HFFc6 (cell line): ENCODE measurements around the gene NUDT1. TPM values are rescaled to one million over a fixed set of nuclear protein-coding genes. Genes with fewer than 3 reads are reported as not detected.

Experiments used
- DNase-seq: peaks from one replicate; pipeline ENCODE4 v3.0.0-alpha.2; 2018
- H3K27ac Mint-ChIP-seq: 2 replicates; pipeline ENCODE4 v1.8.0; 2020; ENCODE audit warnings: mild to moderate bottlenecking, mixed read lengths
- H3K27me3 Mint-ChIP-seq: 2 replicates; pipeline ENCODE4 v1.8.0; 2021; ENCODE audit warnings: mild to moderate bottlenecking, moderate library complexity, mixed read lengths; ENCODE audit not compliant: insufficient read depth
- H3K36me3 Mint-ChIP-seq: 2 replicates; pipeline ENCODE4 v1.8.0; 2021; ENCODE audit warnings: low read depth, mixed read lengths
- H3K4me1 Mint-ChIP-seq: 2 replicates; pipeline ENCODE4 v1.8.0; 2020; ENCODE audit warnings: low read depth, mixed read lengths
- H3K4me3 Mint-ChIP-seq: 2 replicates; pipeline ENCODE4 v1.8.0; 2020; ENCODE audit warnings: mild to moderate bottlenecking, moderate library complexity, mixed read lengths
- H3K9me3 Mint-ChIP-seq: 2 replicates; pipeline ENCODE4 v1.8.0; 2020; ENCODE audit warnings: mild to moderate bottlenecking, mixed read lengths
- total RNA-seq, 6 experiments: library from RNA; stranded (reverse); fragmentation: NEBNext Ultra II Directional; extraction: Animal tissue kit (Norgen Biotek cat#: 25700); gene quantifications; 2 replicates in 1 of 6; 3 replicates in 5 of 6; pipeline ENCODE4 v1.2.3, GENCODE V29; 2021
- TF ChIP-seq, protein P1 (sequence below): fragments of 200-600 bp; sonication (generic); IDR thresholded peaks from 2 replicates; pipeline ENCODE4 v1.5.0; 2021; ENCODE audit warnings: antibody characterized with exemption, mild to moderate bottlenecking

The NUDT1 gene
- total RNA-seq, 6 experiments from 2014 or later: 35.6 to 57.6 (median 45.9) TPM

DNA sequence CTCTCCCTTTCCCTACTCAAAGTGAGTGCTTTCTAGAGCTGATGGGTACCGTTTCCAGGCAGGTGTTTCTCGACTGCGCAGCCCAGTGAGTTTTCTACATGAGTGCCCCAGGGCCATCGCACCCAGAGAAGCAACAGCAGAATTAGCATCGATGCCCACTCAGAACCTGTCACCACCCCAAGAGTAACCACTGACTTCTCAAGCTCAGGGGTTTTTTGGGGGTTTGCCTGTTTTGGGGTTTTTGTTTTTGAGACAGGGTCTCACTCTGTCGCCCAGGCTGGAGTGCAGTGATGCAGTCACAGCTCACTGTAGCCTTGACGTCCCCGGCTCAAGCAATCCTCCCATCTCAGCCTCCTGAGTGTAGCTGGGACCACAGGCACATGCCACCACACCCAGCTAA is 46.5 kb downstream of the NUDT1 start:
- Mint-ChIP-seq H3K4me1 (no peaks in the 10 kb centered on the region), H3K4me3 (no peak overlapping the region), H3K9me3 (no peaks in the 10 kb centered on the region), H3K36me3 (peaks cover 8% of the 10 kb centered on the region; the same call in 1 of the 2 replicates), H3K27ac (no peak overlapping the region), H3K27me3 (no peaks in the 10 kb centered on the region; the same call in 1 of the 2 replicates)
- TF ChIP-seq, protein P1, sequence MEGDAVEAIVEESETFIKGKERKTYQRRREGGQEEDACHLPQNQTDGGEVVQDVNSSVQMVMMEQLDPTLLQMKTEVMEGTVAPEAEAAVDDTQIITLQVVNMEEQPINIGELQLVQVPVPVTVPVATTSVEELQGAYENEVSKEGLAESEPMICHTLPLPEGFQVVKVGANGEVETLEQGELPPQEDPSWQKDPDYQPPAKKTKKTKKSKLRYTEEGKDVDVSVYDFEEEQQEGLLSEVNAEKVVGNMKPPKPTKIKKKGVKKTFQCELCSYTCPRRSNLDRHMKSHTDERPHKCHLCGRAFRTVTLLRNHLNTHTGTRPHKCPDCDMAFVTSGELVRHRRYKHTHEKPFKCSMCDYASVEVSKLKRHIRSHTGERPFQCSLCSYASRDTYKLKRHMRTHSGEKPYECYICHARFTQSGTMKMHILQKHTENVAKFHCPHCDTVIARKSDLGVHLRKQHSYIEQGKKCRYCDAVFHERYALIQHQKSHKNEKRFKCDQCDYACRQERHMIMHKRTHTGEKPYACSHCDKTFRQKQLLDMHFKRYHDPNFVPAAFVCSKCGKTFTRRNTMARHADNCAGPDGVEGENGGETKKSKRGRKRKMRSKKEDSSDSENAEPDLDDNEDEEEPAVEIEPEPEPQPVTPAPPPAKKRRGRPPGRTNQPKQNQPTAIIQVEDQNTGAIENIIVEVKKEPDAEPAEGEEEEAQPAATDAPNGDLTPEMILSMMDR: no peak
- no peak for DNase-seq

DNA sequence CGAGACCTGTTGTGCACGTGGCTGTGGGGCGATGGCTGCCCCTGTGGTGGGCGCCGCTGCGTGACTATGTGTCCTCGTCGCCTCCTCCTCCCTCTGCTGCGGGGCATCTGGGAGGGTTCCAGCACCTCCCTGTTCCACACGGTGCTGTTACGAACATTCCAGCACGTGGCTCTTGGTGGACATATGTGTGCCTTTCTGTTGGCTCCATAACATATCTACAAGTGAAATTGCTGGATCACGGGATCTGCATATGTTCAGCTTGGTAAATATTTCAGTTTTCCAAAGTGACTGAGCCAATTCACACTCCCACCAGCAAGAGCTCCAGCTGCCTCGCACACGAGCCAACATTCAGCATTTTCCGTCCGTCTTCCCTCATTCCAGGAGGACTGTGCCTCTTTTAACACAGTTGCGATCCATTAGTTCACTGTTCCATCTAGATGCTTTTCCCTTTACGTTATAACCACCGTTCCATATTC is 47.1 kb downstream of the NUDT1 start:
- Mint-ChIP-seq H3K36me3 (peaks cover 8% of the 10 kb centered on the region; the same call in 1 of the 2 replicates), H3K27ac (no peak overlapping the region), H3K27me3 (no peaks in the 10 kb centered on the region; the same call in 1 of the 2 replicates), H3K9me3 (no peaks in the 10 kb centered on the region), H3K4me1 (no peaks in the 10 kb centered on the region), H3K4me3 (no peak overlapping the region)
- TF ChIP-seq, protein P1: no peak
- DNase-seq: no peak

DNA sequence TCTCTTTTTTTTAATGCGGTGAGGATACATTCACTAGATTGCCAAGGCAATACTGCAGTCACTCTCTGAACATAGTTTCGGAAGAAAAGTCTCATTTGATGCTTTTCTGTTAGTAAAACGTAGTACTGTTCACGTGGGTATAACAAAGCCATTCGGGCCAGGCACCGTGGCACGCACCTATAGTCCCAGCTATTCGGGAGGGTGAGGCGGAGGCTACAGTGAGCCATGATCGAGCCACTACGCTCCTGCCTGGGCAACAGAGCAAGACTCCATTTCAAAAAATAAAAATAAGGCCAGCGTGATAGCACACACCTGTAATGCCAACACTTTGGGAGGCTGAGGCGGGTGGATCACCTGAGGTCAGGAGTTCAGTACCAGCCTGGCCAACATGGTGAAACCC is 47.6 kb downstream of the NUDT1 start:
- DNase-seq: no peak
- Mint-ChIP-seq H3K4me1 (no peaks in the 10 kb centered on the region), H3K4me3 (no peak overlapping the region)

DNA sequence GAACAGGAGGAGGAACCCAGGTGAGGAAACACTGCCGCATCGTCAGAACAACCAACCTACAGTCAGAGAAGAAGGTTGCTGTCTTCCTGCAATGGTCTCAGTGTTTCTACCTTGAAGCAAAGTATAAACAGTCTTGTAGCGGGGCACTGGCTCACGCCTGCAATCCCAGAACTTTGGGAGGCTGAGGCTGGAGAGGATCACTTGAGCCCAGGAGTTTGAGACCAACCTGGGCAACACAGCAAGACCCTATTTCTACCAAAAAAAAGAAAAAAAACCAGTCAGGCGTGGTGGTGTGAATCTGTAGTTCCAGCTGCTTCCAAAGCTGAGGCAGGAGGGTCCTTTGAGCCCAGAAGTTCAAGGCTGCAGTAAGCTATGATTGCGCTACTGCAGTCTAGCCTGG is 48.9 kb downstream of the NUDT1 start:
- H3K27me3 Mint-ChIP-seq: no peaks in the 10 kb centered on the region; the same call in 1 of the 2 replicates
- H3K4me1 Mint-ChIP-seq: no peaks in the 10 kb centered on the region
- H3K36me3 Mint-ChIP-seq: peaks cover 8% of the 10 kb centered on the region; the same call in 1 of the 2 replicates
- no peak for DNase-seq
- H3K27ac Mint-ChIP-seq: no peak overlapping the region
- no peaks in the 10 kb centered on the region for H3K9me3 Mint-ChIP-seq
- no peak overlapping the region for H3K4me3 Mint-ChIP-seq
- TF ChIP-seq, protein P1: no peak

More for the DNA sequence above, 47.6 kb downstream of the NUDT1 start:
- H3K27me3 Mint-ChIP-seq: no peaks in the 10 kb centered on the region; the same call in 1 of the 2 replicates
- peaks cover 8% of the 10 kb centered on the region; the same call in 1 of the 2 replicates for H3K36me3 Mint-ChIP-seq
- H3K27ac Mint-ChIP-seq: no peak overlapping the region
- H3K9me3 Mint-ChIP-seq: no peaks in the 10 kb centered on the region
- TF ChIP-seq, protein P1: no peak

DNA sequence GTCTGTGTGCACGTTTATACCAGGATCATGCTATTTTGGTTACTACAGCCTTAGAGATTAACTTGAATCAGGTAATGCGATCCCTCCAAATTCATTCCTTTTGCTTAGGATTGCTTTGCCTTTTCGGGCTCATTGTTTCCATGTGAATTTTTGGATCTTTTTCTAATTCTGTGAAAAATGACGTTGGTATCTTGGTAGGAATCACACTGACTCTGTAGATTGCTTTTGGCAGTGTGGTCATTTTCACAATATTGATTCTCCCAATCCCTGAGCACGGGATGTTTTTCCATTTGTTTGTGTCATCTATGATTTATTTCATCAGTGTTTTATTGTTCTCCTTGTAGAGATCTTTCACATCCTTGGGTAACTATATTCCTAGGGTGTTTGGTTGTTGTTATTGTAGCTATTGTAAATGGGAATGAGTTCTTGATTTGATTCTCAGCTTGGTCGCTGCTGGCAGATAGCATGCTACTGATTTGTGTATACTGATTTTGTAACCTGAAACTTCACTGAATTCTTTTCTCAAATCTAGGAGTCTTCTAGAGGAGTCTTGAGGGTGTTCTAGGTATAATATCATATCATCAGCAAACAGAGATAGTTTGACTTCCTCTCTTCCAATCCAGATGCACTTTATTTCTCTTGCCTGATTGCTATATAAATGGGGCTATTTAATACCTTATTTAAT is 54.1 kb downstream of the NUDT1 start:
- no peak for DNase-seq
- no peak overlapping the region for H3K27ac Mint-ChIP-seq

More for the DNA sequence above, 54.1 kb downstream of the NUDT1 start:
- no peaks in the 10 kb centered on the region for H3K36me3 Mint-ChIP-seq
- no peak overlapping the region for H3K4me3 Mint-ChIP-seq
- peaks cover 26% of the 10 kb centered on the region for H3K4me1 Mint-ChIP-seq
- peaks cover 5% of the 10 kb centered on the region for H3K27me3 Mint-ChIP-seq
- TF ChIP-seq, protein P1: no peak
- no peaks in the 10 kb centered on the region for H3K9me3 Mint-ChIP-seq
